IPS-18a (cell line): Measurements from ENCODE around the gene CEACAM18.

Experiments used
- H3K27ac ChIP-seq: one replicate; pipeline ENCODE4 v1.5.1; 2013; ENCODE audit warnings: low read length
- H3K27me3 ChIP-seq: one replicate; pipeline ENCODE4 v1.6.1; 2013; ENCODE audit warnings: mild to moderate bottlenecking, low read length; ENCODE audit not compliant: control insufficient read depth, insufficient read depth
- H3K36me3 ChIP-seq: one replicate; pipeline ENCODE4 v1.6.1; 2013; ENCODE audit warnings: low read depth, low read length; ENCODE audit not compliant: control insufficient read depth
- H3K4me1 ChIP-seq: one replicate; pipeline ENCODE4 v1.6.1; 2013; ENCODE audit warnings: low read depth, low read length; ENCODE audit not compliant: control insufficient read depth
- H3K4me3 ChIP-seq: one replicate; pipeline ENCODE4 v1.5.1; 2013; ENCODE audit warnings: low read length
- H3K9ac ChIP-seq: one replicate; pipeline ENCODE4 v1.6.1; 2013; ENCODE audit warnings: mild to moderate bottlenecking, low read length, moderate library complexity
- H3K9me3 ChIP-seq: one replicate; pipeline ENCODE4 v1.6.1; 2013; ENCODE audit warnings: low read depth, low read length; ENCODE audit not compliant: control insufficient read depth

CEACAM18 gene

DNA sequence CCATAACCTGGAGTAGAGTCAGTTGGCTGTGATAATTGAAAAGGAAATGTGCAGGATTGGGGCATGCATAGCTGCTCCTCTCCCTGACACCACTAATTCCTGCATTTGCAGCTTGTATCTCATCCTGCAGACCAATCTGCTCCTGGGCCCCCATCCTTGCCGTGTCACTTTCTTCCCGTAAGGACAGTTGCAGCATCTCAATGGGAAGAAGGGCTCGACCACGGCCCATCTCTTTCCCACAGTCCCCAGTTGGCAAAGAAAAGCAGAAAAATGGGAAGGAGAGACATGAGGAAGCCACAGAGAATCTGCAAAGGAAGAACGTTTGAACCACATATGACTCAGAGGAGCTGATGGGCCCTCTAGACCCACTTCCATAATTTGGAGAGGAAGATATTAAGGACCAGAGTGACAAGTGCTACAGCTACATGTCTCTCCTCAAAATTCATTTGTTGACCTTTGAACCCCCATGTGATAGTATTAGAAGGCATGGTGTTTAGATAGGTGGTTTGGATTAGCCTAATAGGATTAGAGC is 25.0 kb downstream of the CEACAM18 start:
- no peaks in the 10 kb centered on the region for H3K27me3 ChIP-seq
- H3K9ac ChIP-seq: no peak overlapping the region

DNA sequence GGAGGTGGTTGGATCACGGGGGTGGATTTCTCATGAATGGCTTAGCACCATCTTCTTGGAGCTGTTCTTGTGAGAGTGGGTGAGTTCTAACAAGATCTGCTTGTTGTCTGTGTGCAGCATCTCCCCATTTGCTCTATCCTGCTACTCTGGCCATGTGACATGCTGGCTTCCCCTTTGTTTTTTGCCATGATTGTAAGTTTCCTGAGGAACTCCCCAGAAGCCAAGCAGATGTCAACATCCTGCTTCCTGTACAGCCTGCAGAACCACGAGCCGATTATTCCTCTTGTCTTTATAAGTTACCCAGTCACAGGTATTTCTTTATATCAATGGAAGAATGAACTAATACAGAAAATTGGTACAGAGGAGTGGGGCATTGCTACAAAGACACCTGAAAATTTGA is 25.6 kb downstream of the CEACAM18 start:
- Histone ChIP-seq H3K9me3 (peaks cover 2% of the 10 kb centered on the region), H3K27ac (no peak overlapping the region), H3K27me3 (no peaks in the 10 kb centered on the region), H3K4me1 (no peaks in the 10 kb centered on the region), H3K36me3 (no peaks in the 10 kb centered on the region), H3K9ac (no peak overlapping the region), H3K4me3 (no peak overlapping the region)

More for the DNA sequence above, 25.0 kb downstream of the CEACAM18 start:
- Histone ChIP-seq H3K4me3 (no peak overlapping the region), H3K36me3 (no peaks in the 10 kb centered on the region), H3K4me1 (no peaks in the 10 kb centered on the region), H3K27ac (no peak overlapping the region), H3K9me3 (peaks cover 2% of the 10 kb centered on the region)

DNA sequence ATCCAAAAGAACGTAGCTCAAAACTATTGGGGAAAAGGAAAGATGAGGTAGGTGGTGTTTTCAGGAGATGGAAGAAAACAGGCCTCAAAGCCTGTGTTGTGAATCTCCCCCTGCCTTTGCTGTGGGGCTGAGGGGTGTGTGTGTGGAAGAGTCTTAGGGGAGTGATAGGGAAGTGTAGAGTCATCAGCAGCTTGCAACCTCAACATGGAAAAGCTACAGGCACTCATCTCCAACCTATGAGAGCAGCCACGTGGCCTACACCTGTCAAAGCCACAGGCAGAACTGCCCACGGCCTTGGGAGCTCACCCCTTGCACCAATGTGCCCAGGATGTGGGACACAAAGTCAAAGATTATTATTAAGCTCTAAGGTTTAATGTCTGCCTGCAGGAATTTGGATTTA is 27.6 kb downstream of the CEACAM18 start:
- Histone ChIP-seq H3K36me3 (no peaks in the 10 kb centered on the region), H3K9me3 (no peaks in the 10 kb centered on the region), H3K27ac (no peak overlapping the region), H3K9ac (no peak overlapping the region), H3K4me3 (no peak overlapping the region), H3K27me3 (no peaks in the 10 kb centered on the region), H3K4me1 (no peaks in the 10 kb centered on the region)

DNA sequence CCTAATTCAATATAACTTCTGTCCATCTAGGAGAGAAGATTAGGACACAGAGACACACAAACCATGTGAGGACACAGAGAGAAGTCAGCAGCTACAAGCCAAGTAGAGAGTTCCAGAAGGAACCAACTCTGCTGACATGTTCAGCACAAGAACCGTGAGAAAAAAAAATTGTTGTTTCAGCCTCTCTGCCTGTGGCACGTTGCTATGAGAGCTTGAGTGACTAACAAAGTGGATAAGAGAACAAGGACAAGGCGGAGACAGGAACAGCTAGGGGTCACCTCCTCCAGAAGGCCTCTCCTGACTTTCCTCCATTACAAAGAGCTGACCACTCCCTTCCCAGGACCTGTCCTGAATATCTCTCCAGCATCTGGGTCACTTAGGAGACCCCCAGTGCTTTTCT is 28.9 kb downstream of the CEACAM18 start:
- Histone ChIP-seq H3K27me3 (no peaks in the 10 kb centered on the region), H3K4me1 (no peaks in the 10 kb centered on the region), H3K4me3 (no peak overlapping the region), H3K9me3 (no peaks in the 10 kb centered on the region), H3K27ac (no peak overlapping the region), H3K9ac (no peak overlapping the region), H3K36me3 (no peaks in the 10 kb centered on the region)

DNA sequence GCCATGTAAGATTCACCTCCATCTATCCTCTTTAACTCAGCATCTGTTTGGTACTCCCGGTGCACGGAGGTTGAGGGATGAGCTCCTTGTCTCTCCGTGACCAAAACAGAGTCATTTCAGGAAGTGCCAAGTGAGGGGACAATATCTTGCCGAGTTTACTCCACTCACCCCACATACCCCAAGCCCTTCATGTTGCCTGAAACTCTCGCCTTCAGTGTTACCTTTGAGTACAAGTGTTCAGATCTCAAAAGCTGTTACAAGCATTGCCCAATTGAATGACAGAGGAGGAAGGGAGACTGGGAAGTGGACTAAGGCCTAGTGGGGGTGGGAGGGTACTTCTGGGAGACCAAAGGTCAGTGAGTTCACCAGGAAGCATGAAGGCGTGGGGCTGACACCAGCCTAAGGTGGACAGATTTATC is 29.3 kb downstream of the CEACAM18 start:
- no peaks in the 10 kb centered on the region for H3K36me3 ChIP-seq
- no peak overlapping the region for H3K9ac ChIP-seq
- H3K27ac ChIP-seq: no peak overlapping the region
- H3K9me3 ChIP-seq: no peaks in the 10 kb centered on the region
- H3K27me3 ChIP-seq: no peaks in the 10 kb centered on the region
- H3K4me1 ChIP-seq: no peaks in the 10 kb centered on the region
- no peak overlapping the region for H3K4me3 ChIP-seq

DNA sequence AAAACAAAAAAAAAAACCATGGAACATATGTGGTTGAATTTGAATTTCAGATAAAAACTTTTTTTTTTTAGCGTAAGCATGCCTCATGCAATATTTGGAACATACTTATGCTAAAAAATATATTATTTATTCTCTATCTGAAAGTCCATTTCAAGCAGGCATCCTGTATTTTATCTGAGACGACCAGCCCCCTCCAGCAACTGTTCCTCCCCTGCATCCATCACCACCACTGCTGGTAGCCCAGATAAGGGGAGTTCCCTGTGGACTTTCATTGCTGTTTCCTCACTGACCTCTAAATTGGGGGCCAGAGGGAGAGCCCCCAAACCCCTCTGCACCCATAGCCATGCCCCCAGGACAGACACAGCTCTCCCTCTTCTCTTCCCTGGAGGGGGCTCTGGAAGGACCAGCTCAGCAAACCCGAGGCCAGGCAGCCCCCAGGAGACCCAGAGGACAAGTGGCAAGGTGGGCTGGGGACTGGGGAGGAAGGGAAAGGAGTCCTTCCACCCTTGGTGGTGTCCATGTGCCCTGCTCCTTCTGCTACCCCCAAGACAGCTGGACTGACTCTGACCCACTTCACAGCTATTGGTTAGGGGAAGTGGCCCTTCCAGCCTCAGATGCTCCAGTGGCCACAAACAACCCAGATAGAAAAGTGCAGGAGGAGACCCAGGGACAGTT is 29.9 kb downstream of the CEACAM18 start:
- Histone ChIP-seq H3K4me1 (no peaks in the 10 kb centered on the region), H3K9me3 (no peaks in the 10 kb centered on the region), H3K36me3 (no peaks in the 10 kb centered on the region), H3K27ac (no peak overlapping the region), H3K9ac (no peak overlapping the region), H3K4me3 (no peak overlapping the region), H3K27me3 (peaks cover 3% of the 10 kb centered on the region)

DNA sequence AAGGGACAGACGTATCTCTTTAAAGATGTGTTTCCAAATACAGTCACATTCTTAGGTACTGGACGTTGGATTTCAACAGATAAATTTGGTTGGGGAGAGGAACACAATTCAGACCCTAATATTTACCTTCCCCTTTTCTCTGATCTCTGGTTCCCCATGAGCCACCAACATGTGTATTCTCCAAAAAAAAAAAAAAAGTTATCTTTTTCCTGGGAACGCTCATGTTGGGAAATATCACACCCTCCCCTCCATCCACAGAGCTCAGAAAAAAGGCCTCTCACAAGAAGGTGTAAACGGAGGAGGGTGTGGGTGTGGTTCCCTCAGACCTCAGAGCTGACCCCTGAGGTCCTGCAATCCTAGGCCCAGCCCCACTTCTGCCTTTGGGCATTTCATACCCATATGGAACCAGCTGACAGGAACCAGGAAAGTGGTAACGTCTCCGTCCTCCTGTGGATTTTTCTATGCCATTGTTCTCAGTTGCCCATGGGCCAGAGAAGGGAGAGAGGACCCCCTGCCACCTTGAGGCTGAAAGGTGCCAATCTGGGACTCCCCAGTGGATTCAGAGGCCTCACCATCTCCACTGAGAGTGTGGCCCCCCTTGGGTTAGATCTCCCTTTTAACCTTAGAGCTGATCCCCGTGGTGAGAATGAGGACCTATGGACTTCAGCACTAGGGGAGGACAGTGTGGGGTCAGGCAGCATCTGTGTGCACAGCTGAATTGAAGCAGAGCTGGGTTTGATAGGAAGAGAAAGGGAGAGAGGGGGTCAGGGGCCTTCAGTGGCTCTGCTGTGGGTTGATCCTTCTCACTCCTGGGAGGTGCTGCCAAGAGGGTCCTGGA is 31.7 kb downstream of the CEACAM18 start:
- no peak overlapping the region for H3K4me3 ChIP-seq
- no peak overlapping the region for H3K27ac ChIP-seq
- H3K9me3 ChIP-seq: no peaks in the 10 kb centered on the region
- H3K36me3 ChIP-seq: no peaks in the 10 kb centered on the region
- H3K9ac ChIP-seq: no peak overlapping the region
- H3K27me3 ChIP-seq: peaks cover 6% of the 10 kb centered on the region
- H3K4me1 ChIP-seq: no peaks in the 10 kb centered on the region

DNA sequence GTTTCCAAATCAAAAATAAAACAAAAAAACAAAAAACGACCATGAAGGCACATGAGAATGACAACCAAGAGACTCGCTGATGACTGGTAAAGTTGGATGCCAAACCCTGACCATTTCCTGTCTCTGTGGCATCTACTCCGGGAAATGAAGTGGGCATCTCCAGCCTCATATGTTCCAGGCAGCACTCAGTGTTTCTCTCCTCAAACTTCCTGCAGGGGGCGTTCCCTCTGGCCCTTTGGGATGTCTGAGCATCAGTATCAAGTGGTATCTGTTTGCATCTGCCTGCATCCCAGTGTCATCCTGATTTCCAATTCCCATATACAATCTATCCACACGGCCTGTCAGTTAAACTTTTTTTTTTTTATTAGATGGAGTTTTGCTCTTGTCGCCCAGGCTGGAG is 33.0 kb downstream of the CEACAM18 start:
- peaks cover 6% of the 10 kb centered on the region for H3K27me3 ChIP-seq
- no peak overlapping the region for H3K27ac ChIP-seq
- no peak overlapping the region for H3K9ac ChIP-seq
- no peaks in the 10 kb centered on the region for H3K4me1 ChIP-seq
- H3K9me3 ChIP-seq: no peaks in the 10 kb centered on the region
- no peaks in the 10 kb centered on the region for H3K36me3 ChIP-seq
- no peak overlapping the region for H3K4me3 ChIP-seq

DNA sequence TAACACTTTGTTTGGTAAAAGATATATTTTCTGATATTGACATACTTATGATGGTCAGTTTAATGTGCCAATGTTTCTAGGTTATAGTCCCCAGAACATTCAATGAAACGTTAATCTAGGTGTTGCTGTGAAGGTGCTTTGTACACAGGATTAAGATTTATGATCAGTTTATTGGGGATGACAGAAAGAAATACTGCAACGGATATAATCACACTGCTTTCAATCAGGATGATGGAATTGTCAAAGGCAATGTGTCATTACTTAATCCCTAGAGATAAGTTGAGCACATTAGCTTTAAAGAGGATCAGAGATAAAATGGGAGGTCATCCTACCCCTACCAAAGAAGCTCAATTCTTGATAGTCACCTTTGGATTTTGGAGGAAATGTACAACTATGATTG is 35.6 kb downstream of the CEACAM18 start:
- Histone ChIP-seq H3K27ac (no peak overlapping the region), H3K9me3 (peaks cover 11% of the 10 kb centered on the region), H3K27me3 (peaks cover 6% of the 10 kb centered on the region), H3K4me3 (no peak overlapping the region), H3K9ac (no peak overlapping the region), H3K4me1 (no peaks in the 10 kb centered on the region), H3K36me3 (no peaks in the 10 kb centered on the region)

DNA sequence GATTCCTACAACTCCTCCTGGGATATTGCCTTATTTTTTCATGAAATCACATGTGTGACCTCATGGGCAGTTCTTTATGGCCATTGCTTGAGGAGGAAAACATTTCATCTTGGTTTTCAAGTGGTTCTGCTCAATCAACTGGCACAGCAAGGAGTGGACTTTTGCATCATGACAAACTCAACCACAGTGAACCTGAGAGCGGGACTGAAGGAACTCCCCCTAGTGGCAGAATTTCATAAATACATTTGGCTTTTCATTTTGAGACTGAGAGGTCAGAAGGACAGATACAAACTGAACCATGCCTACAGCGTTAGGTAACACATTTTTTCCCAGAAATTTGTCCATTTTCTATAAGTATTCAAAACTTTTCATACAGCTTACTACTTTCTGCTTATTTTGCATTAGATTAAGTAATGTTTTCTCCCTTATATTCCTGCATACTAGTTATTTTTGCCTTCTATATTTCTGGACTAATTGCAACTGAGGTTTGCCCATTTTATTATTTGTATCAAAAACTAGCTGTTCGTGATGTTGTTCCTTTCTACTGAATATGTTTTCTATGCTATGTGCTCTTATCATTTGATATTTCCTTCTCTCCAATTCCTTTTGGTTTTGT is 36.6 kb downstream of the CEACAM18 start:
- H3K9me3 ChIP-seq: peaks cover 14% of the 10 kb centered on the region
- H3K4me3 ChIP-seq: no peak overlapping the region
- H3K27ac ChIP-seq: no peak overlapping the region
- H3K4me1 ChIP-seq: no peaks in the 10 kb centered on the region
- peaks cover 6% of the 10 kb centered on the region for H3K27me3 ChIP-seq
- no peaks in the 10 kb centered on the region for H3K36me3 ChIP-seq
- no peak overlapping the region for H3K9ac ChIP-seq

DNA sequence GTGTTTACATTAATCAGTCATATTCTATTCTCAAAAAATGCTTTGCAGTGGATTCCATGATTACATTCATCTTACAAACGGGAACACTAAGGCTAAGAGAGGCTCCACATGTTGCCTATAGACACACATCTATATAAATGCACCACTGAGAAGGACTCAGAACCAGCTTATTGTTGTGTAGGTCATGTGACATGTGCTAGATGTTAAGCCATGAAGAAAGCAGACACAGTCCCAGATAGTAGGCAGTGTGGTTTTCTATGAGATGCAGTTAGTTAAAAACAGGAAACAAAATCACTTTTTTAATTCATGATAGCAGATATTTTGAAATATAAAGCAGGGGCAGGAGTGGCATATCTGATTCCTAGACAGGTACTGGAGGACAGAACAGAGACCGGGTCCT is 42.4 kb downstream of the CEACAM18 start:
- no peak overlapping the region for H3K27ac ChIP-seq
- H3K4me3 ChIP-seq: no peak overlapping the region
- H3K9me3 ChIP-seq: peaks cover 14% of the 10 kb centered on the region
- H3K27me3 ChIP-seq: no peaks in the 10 kb centered on the region
- no peak overlapping the region for H3K9ac ChIP-seq
- H3K4me1 ChIP-seq: no peaks in the 10 kb centered on the region
- H3K36me3 ChIP-seq: no peaks in the 10 kb centered on the region
